Calu3 (cell line): Measurements from ENCODE around the gene CAMK1G. TPM values are rescaled to one million over a fixed set of nuclear protein-coding genes. Genes with fewer than 3 reads are reported as not detected.
A peak's percentile ranks its signal among the peaks of the same experiment; 100 is the strongest.

Source experiments
- BruUV-seq: library from RNA; stranded (reverse); fragments of 400-500 nt; replicated peaks from 2 replicates; lab custom pipeline; 2021; lab: Mats Ljungman, UMichigan
- CTCF ChIA-PET: fragments of 300-600 bp; sonication (Branson Sonifier 250); formaldehyde crosslinking; loops from one replicate; lab custom pipeline; 2022; ENCODE audit warnings: antibody characterized with exemption; lab: Charles Lee
- DNase-seq: peaks from one replicate; pipeline ENCODE4 v3.0.0; 2022
- H3K27ac Mint-ChIP-seq: one replicate; pipeline ENCODE4 v1.8.0; 2022; ENCODE audit warnings: mixed read lengths; ENCODE audit not compliant: unreplicated experiment
- H3K27me3 Mint-ChIP-seq: one replicate; pipeline ENCODE4 v1.8.0; 2022; ENCODE audit warnings: mixed read lengths; ENCODE audit not compliant: unreplicated experiment
- H3K36me3 Mint-ChIP-seq: one replicate; pipeline ENCODE4 v1.8.0; 2022; ENCODE audit warnings: mild to moderate bottlenecking, moderate library complexity, mixed read lengths; ENCODE audit not compliant: insufficient read depth, unreplicated experiment
- H3K4me1 Mint-ChIP-seq: one replicate; pipeline ENCODE4 v1.8.0; 2022; ENCODE audit warnings: mild to moderate bottlenecking, low read depth, mixed read lengths; ENCODE audit not compliant: unreplicated experiment
- H3K4me3 Mint-ChIP-seq: one replicate; pipeline ENCODE4 v1.8.0; 2022; ENCODE audit warnings: mild to moderate bottlenecking, low read depth, moderate library complexity, mixed read lengths; ENCODE audit not compliant: unreplicated experiment
- H3K9me3 Mint-ChIP-seq: one replicate; pipeline ENCODE4 v1.8.0; 2022; ENCODE audit warnings: low read depth, mixed read lengths; ENCODE audit not compliant: unreplicated experiment
- CTCF ChIP-seq: fragments of 200-600 bp; IDR thresholded peaks from one replicate; pipeline ENCODE4 v1.8.0; 2022; ENCODE audit warnings: antibody characterized with exemption; ENCODE audit not compliant: unreplicated experiment
- intact Hi-C: fragments of 100-400 bp; cut with micrococcal nuclease; formaldehyde crosslinking; loops from one replicate; pipeline ENCODE4 v1.10.0; 2022; ENCODE audit not compliant: unreplicated experiment
- total RNA-seq: library from RNA; stranded (reverse); gene quantifications from 2 replicates; pipeline ENCODE4 v1.2.3, GENCODE V29; 2022

CAMK1G gene
- total RNA-seq, 1 experiment from 2014 or later: not detected

GRCh38 chr1:209651138-209651587, 67.6 kb downstream of the CAMK1G start:
- H3K4me1 Mint-ChIP-seq: peaks cover 83% of the 10 kb centered on the region
- no peaks in the 10 kb centered on the region for H3K9me3 Mint-ChIP-seq
- CTCF ChIA-PET: interaction anchor here (0.9 to 6.2 kb wide), 2 partner anchors 10 to 24 kb away, joined by 5 to 58 read pairs; partner anchors contain the start of gene G0S2
- no peaks in the 10 kb centered on the region for H3K27me3 Mint-ChIP-seq
- H3K4me3 Mint-ChIP-seq: peak overlapping the region; percentile 89
- TF ChIP-seq CTCF: no peak
- H3K36me3 Mint-ChIP-seq: peaks cover 79% of the 10 kb centered on the region
- peak overlapping the region; percentile 97 for H3K27ac Mint-ChIP-seq
- peak; percentile 91 for DNase-seq
- no TSS peak for BruUV-seq
- intact Hi-C loops: loop anchor here (5.0 to 10.0 kb wide), 3 partner anchors 96 to 1734 kb away; partner anchors contain the start of gene UTP25

GRCh38 chr1:209652121-209652735, 68.7 kb downstream of the CAMK1G start, which contains the start of gene LAMB3:
Gene LAMB3 (minus strand): TSS chr1:209652425. CDS start chr1:209650944, 1,481 bp downstream.
- CTCF ChIA-PET: interaction anchor here (0.5 to 6.2 kb wide), 15 partner anchors 13 to 174 kb away, joined by 3 to 58 read pairs (median 4); partner anchors contain the start of gene G0S2
- intact Hi-C loops: loop anchor here (1.0 to 10.0 kb wide), 4 partner anchors 50 to 1733 kb away; partner anchors contain the start of gene UTP25
- H3K27ac Mint-ChIP-seq: peak within 1 kb of the TSS; percentile 97
- H3K36me3 Mint-ChIP-seq: peaks cover 70% of the 10 kb centered on the region
- no peaks in the 10 kb centered on the region for H3K9me3 Mint-ChIP-seq
- peak; percentile 95 for DNase-seq
- peaks cover 72% of the 10 kb centered on the region for H3K4me1 Mint-ChIP-seq
- H3K27me3 Mint-ChIP-seq: no peaks in the 10 kb centered on the region
- peak within 1 kb of the TSS; percentile 89 for H3K4me3 Mint-ChIP-seq
- no peak for TF ChIP-seq CTCF
- BruUV-seq: TSS peak; percentile 22

- Mint-ChIP-seq H3K4me3 (peak overlapping the region; percentile 89), H3K27ac (peak overlapping the region; percentile 97), H3K9me3 (no peaks in the 10 kb centered on the region), H3K4me1 (peaks cover 65% of the 10 kb centered on the region), H3K36me3 (peaks cover 63% of the 10 kb centered on the region), H3K27me3 (no peaks in the 10 kb centered on the region)
- CTCF ChIA-PET: interaction anchor here (0.5 to 6.2 kb wide), 22 partner anchors 11 to 529 kb away, joined by 3 to 58 read pairs (median 4); partner anchors contain the start of genes G0S2 and IRF6
- TF ChIP-seq CTCF: no peak
- BruUV-seq: no TSS peak
- intact Hi-C loops: loop anchor here (1.0 to 10.0 kb wide), 4 partner anchors 51 to 1732 kb away; partner anchors contain the start of gene UTP25
- peak; percentile 99 for DNase-seq
Observed at GRCh38 chr1:209652873-209653401, 69.4 kb downstream of the CAMK1G start.

- intact Hi-C loops: loop anchor here (2.0 to 10.0 kb wide), 4 partner anchors 19 to 1731 kb away; partner anchors contain the start of gene UTP25
- no peaks in the 10 kb centered on the region for H3K27me3 Mint-ChIP-seq
- no peak for TF ChIP-seq CTCF
- BruUV-seq: no TSS peak
- H3K4me3 Mint-ChIP-seq: peak overlapping the region; percentile 89
- H3K9me3 Mint-ChIP-seq: no peaks in the 10 kb centered on the region
- peaks cover 60% of the 10 kb centered on the region for H3K4me1 Mint-ChIP-seq
- peak; percentile 60 for DNase-seq
- CTCF ChIA-PET: interaction anchor here (1.5 to 6.2 kb wide), 5 partner anchors 12 to 47 kb away, joined by 4 to 58 read pairs (median 8); partner anchors contain the start of gene G0S2
- peak overlapping the region; percentile 97 for H3K27ac Mint-ChIP-seq
- H3K36me3 Mint-ChIP-seq: peaks cover 56% of the 10 kb centered on the region
Observed at GRCh38 chr1:209653915-209654351, 70.4 kb downstream of the CAMK1G start.
